ENCODE measurements around the gene ENAM. TPM values are rescaled to one million over a fixed set of nuclear protein-coding genes. Genes with fewer than 3 reads are reported as not detected.
"Not testable (repeated sequence)": the region's sequence is repeated elsewhere in the genome, so short reads cannot be mapped to it uniquely, and the experiment has no call there.

Gene ENAM
- total and polyA plus RNA-seq, 10 of the 15 experiments (the other 5 are each of a cell fraction or from before 2014, with no cell fraction given): 0.04 to 1.3 (median 0.21) TPM

- H3K27ac ChIP-seq (ENCODE audit: control insufficient read depth, insufficient read depth); intact Hi-C loops (cut with micrococcal nuclease; ENCODE audit: unreplicated experiment); ATAC-seq; FAIRE-seq; BruUV-seq (replicated peaks); H4K20me1 ChIP-seq (ENCODE audit: control insufficient read depth, insufficient read depth); H3K9me3 ChIP-seq (replicated peaks; ENCODE audit: control insufficient read depth, insufficient read depth, low read length); H3K9ac ChIP-seq (ENCODE audit: control insufficient read depth, insufficient read depth, low read length); DNase-seq (ENCODE audit: low read depth, low spot score); H3K4me3 ChIP-seq; H3K4me1 ChIP-seq (ENCODE audit: control insufficient read depth, insufficient read depth, low read length); H2AFZ ChIP-seq (ENCODE audit: control insufficient read depth, low read depth, low read length); H3K27me3 ChIP-seq (replicated peaks in 1 of 2; ENCODE audit: control insufficient read depth in 2 of 2, insufficient read depth in 2 of 2, low read length in 1 of 2); H3K4me2 ChIP-seq (ENCODE audit: control insufficient read depth, insufficient read depth); H3K36me3 ChIP-seq (ENCODE audit: control insufficient read depth in 2 of 2, insufficient read depth in 2 of 2, low read length in 1 of 2): not testable (repeated sequence)
- CTCF ChIA-PET: interaction anchor here (0.6 to 2.0 kb wide), 3 partner anchors 42 to 316 kb away, joined by 4 to 9 read pairs (median 5); no protein-coding TSS in a partner anchor
- RAD21 ChIA-PET (ENCODE audit: unreplicated experiment): interaction anchor here (0.6 to 0.9 kb wide), 3 partner anchors 11 to 490 kb away, joined by 3 read pairs; no protein-coding TSS in a partner anchor
- 98% methylated on average over 6 of the region's 7 CpGs for WGBS (ENCODE audit: insufficient coverage, insufficient replicate concordance, low lambda C conversion rate, missing lambda C conversion rate)
- SMC1A ChIA-PET (ENCODE audit: uncharacterized antibody, unreplicated experiment): interaction anchor here (0.9 to 7.7 kb wide), 3 partner anchors 9 to 57 kb away, joined by 3 to 84 read pairs (median 5); no protein-coding TSS in a partner anchor
- peaks cover 19% of the 10 kb centered on the region for H3K79me2 ChIP-seq (ENCODE audit: control insufficient read depth, insufficient read depth, low read length)
- in situ Hi-C loops (cut with MboI): loop anchor here (25.0 kb wide), 1 partner anchor 1632 kb away; no protein-coding TSS in a partner anchor
- POLR2A ChIA-PET: interaction anchor here (0.6 to 1.1 kb wide), 5 partner anchors 9 to 1200 kb away, joined by 3 to 14 read pairs (median 4); no protein-coding TSS in a partner anchor
These were observed 66.1 kb downstream of the ENAM start for GRCh38 chr4:70694633-70695032.

Other genes starting within 250 kb of the ENAM start
Only the 7 nearest of the 9 such genes appear.
- gene MUC7, start 156.5 kb upstream of the ENAM start, total RNA-seq (2014; rRNA removed): not detected in 2 replicates
- gene MUC7, start 156.5 kb upstream of the ENAM start, total RNA-seq (2014; rRNA removed; fragmentation: Illumina TruSeq; extraction: Trizol): not detected in 2 replicates
- not detected in 2 replicates for gene MUC7, start 156.5 kb upstream of the ENAM start, total RNA-seq (2021)
- not detected in 2 replicates for gene MUC7, start 156.5 kb upstream of the ENAM start, polyA plus RNA-seq (2011; rRNA removed)
- gene MUC7, start 156.5 kb upstream of the ENAM start, polyA plus RNA-seq (2014; fragmentation: Illumina TruSeq; extraction: Trizol): not detected in 2 replicates
- gene MUC7, start 156.5 kb upstream of the ENAM start, polyA plus RNA-seq (2014; fragmentation: Nextera tagmentation; extraction: Ambion mirVana): not detected
- not detected in 2 replicates for gene MUC7, start 156.5 kb upstream of the ENAM start, polyA plus RNA-seq (2014; rRNA removed)
- not detected for gene MUC7, start 156.5 kb upstream of the ENAM start, polyA plus RNA-seq (2016; fragmentation: Nextera tagmentation; extraction: Ambion mirVana)
- not detected in 2 replicates for gene AMTN, start 110.2 kb upstream of the ENAM start, total RNA-seq (2014; rRNA removed)
- gene AMTN, start 110.2 kb upstream of the ENAM start, total RNA-seq (2014; rRNA removed; fragmentation: Illumina TruSeq; extraction: Trizol): not detected in 2 replicates
- not detected in 2 replicates for gene AMTN, start 110.2 kb upstream of the ENAM start, total RNA-seq (2021)
- gene AMTN, start 110.2 kb upstream of the ENAM start, polyA plus RNA-seq (2011; rRNA removed): not detected in 2 replicates
- gene AMTN, start 110.2 kb upstream of the ENAM start, polyA plus RNA-seq (2014; fragmentation: Illumina TruSeq; extraction: Trizol): not detected in 2 replicates
- gene AMTN, start 110.2 kb upstream of the ENAM start, polyA plus RNA-seq (2014; fragmentation: Nextera tagmentation; extraction: Ambion mirVana): not detected
- gene AMTN, start 110.2 kb upstream of the ENAM start, polyA plus RNA-seq (2014; rRNA removed): not detected in 2 replicates
- not detected for gene AMTN, start 110.2 kb upstream of the ENAM start, polyA plus RNA-seq (2016; fragmentation: Nextera tagmentation; extraction: Ambion mirVana)
- gene AMBN, start 36.5 kb upstream of the ENAM start, total RNA-seq (2014; rRNA removed): not detected in 2 replicates
- gene AMBN, start 36.5 kb upstream of the ENAM start, total RNA-seq (2014; rRNA removed; fragmentation: Illumina TruSeq; extraction: Trizol): not detected in 2 replicates
- gene AMBN, start 36.5 kb upstream of the ENAM start, total RNA-seq (2021): not detected in 2 replicates
- not detected in 2 replicates for gene AMBN, start 36.5 kb upstream of the ENAM start, polyA plus RNA-seq (2011; rRNA removed)
- not detected in 2 replicates for gene AMBN, start 36.5 kb upstream of the ENAM start, polyA plus RNA-seq (2014; fragmentation: Illumina TruSeq; extraction: Trizol)
- gene AMBN, start 36.5 kb upstream of the ENAM start, polyA plus RNA-seq (2014; fragmentation: Nextera tagmentation; extraction: Ambion mirVana): under 1 TPM in 1 of 2 experiments, not detected in 1; 0.18 TPM
- not detected in 2 replicates for gene AMBN, start 36.5 kb upstream of the ENAM start, polyA plus RNA-seq (2014; rRNA removed)
- gene AMBN, start 36.5 kb upstream of the ENAM start, polyA plus RNA-seq (2016; fragmentation: Nextera tagmentation; extraction: Ambion mirVana): not detected
- 284 and 330 TPM in 2 replicates for gene JCHAIN, start 37.8 kb downstream of the ENAM start, total RNA-seq (2014; rRNA removed)
- gene JCHAIN, start 37.8 kb downstream of the ENAM start, total RNA-seq (2014; rRNA removed; fragmentation: Illumina TruSeq; extraction: Trizol): 410 and 436 TPM in 2 replicates
- 276 and 280 TPM in 2 replicates for gene JCHAIN, start 37.8 kb downstream of the ENAM start, total RNA-seq (2021)
- gene JCHAIN, start 37.8 kb downstream of the ENAM start, polyA plus RNA-seq (2011; rRNA removed): 183 and 188 TPM in 2 replicates
- 787 and 820 TPM in 2 replicates for gene JCHAIN, start 37.8 kb downstream of the ENAM start, polyA plus RNA-seq (2014; fragmentation: Illumina TruSeq; extraction: Trizol)
- 1,000 to 10,000 TPM in 1 of 2 experiments, 100 to 1,000 TPM in 1; 617 to 1,045 TPM for gene JCHAIN, start 37.8 kb downstream of the ENAM start, polyA plus RNA-seq (2014; fragmentation: Nextera tagmentation; extraction: Ambion mirVana)
- 419 and 468 TPM in 2 replicates for gene JCHAIN, start 37.8 kb downstream of the ENAM start, polyA plus RNA-seq (2014; rRNA removed)
- gene JCHAIN, start 37.8 kb downstream of the ENAM start, polyA plus RNA-seq (2016; fragmentation: Nextera tagmentation; extraction: Ambion mirVana): 100 to 1,000 TPM; 505 to 555 TPM
- gene UTP3, start 59.8 kb downstream of the ENAM start, total RNA-seq (2014; rRNA removed): 19.9 and 22.1 TPM in 2 replicates
- gene UTP3, start 59.8 kb downstream of the ENAM start, total RNA-seq (2014; rRNA removed; fragmentation: Illumina TruSeq; extraction: Trizol): 28.5 and 29.2 TPM in 2 replicates
- gene UTP3, start 59.8 kb downstream of the ENAM start, total RNA-seq (2021): 33.3 and 34.2 TPM in 2 replicates
- 18.7 and 23.6 TPM in 2 replicates for gene UTP3, start 59.8 kb downstream of the ENAM start, polyA plus RNA-seq (2011; rRNA removed)
- gene UTP3, start 59.8 kb downstream of the ENAM start, polyA plus RNA-seq (2014; fragmentation: Illumina TruSeq; extraction: Trizol): 60.7 and 66.8 TPM in 2 replicates
- gene UTP3, start 59.8 kb downstream of the ENAM start, polyA plus RNA-seq (2014; fragmentation: Nextera tagmentation; extraction: Ambion mirVana): 10 to 100 TPM; 15.8 to 21.1 TPM
- gene UTP3, start 59.8 kb downstream of the ENAM start, polyA plus RNA-seq (2014; rRNA removed): 33.5 and 38.9 TPM in 2 replicates
- gene UTP3, start 59.8 kb downstream of the ENAM start, polyA plus RNA-seq (2016; fragmentation: Nextera tagmentation; extraction: Ambion mirVana): 10 to 100 TPM; 21.5 to 23.4 TPM
- 20.9 and 23.9 TPM in 2 replicates for gene RUFY3, start 93.2 kb downstream of the ENAM start, total RNA-seq (2014; rRNA removed)
- 26.9 and 27.7 TPM in 2 replicates for gene RUFY3, start 93.2 kb downstream of the ENAM start, total RNA-seq (2014; rRNA removed; fragmentation: Illumina TruSeq; extraction: Trizol)
- gene RUFY3, start 93.2 kb downstream of the ENAM start, total RNA-seq (2021): 22.5 and 28.3 TPM in 2 replicates
- 9.1 and 9.4 TPM in 2 replicates for gene RUFY3, start 93.2 kb downstream of the ENAM start, polyA plus RNA-seq (2011; rRNA removed)
- 21.4 and 35.8 TPM in 2 replicates for gene RUFY3, start 93.2 kb downstream of the ENAM start, polyA plus RNA-seq (2014; fragmentation: Illumina TruSeq; extraction: Trizol)
- gene RUFY3, start 93.2 kb downstream of the ENAM start, polyA plus RNA-seq (2014; fragmentation: Nextera tagmentation; extraction: Ambion mirVana): 1 to 10 TPM; 6.5 to 7.3 TPM
- 14.8 and 15.1 TPM in 2 replicates for gene RUFY3, start 93.2 kb downstream of the ENAM start, polyA plus RNA-seq (2014; rRNA removed)
- 10 to 100 TPM in 1 of 2 experiments, 1 to 10 TPM in 1; 5.1 to 11.1 TPM for gene RUFY3, start 93.2 kb downstream of the ENAM start, polyA plus RNA-seq (2016; fragmentation: Nextera tagmentation; extraction: Ambion mirVana)
- gene GRSF1, start 211.1 kb downstream of the ENAM start, total RNA-seq (2014; rRNA removed): 51.5 and 58.4 TPM in 2 replicates
- gene GRSF1, start 211.1 kb downstream of the ENAM start, total RNA-seq (2014; rRNA removed; fragmentation: Illumina TruSeq; extraction: Trizol): 65.6 and 66.3 TPM in 2 replicates
- gene GRSF1, start 211.1 kb downstream of the ENAM start, total RNA-seq (2021): 67.9 and 71.2 TPM in 2 replicates
- 105 and 135 TPM in 2 replicates for gene GRSF1, start 211.1 kb downstream of the ENAM start, polyA plus RNA-seq (2011; rRNA removed)
- 74.4 and 86.6 TPM in 2 replicates for gene GRSF1, start 211.1 kb downstream of the ENAM start, polyA plus RNA-seq (2014; fragmentation: Illumina TruSeq; extraction: Trizol)
- 10 to 100 TPM; 37.5 to 59.6 TPM for gene GRSF1, start 211.1 kb downstream of the ENAM start, polyA plus RNA-seq (2014; fragmentation: Nextera tagmentation; extraction: Ambion mirVana)
- gene GRSF1, start 211.1 kb downstream of the ENAM start, polyA plus RNA-seq (2014; rRNA removed): 48.3 and 49.1 TPM in 2 replicates
- 100 to 1,000 TPM in 1 of 2 experiments, 10 to 100 TPM in 1; 93.6 to 103 TPM for gene GRSF1, start 211.1 kb downstream of the ENAM start, polyA plus RNA-seq (2016; fragmentation: Nextera tagmentation; extraction: Ambion mirVana)

All from GM12878 (cell line).